ENCODE data around the gene SVOPL. TPM values are rescaled to one million over a fixed set of nuclear protein-coding genes. Genes with fewer than 3 reads are reported as not detected.

SVOPL gene
- total RNA-seq, 1 donor from 2014 or later, result not detected

- intact Hi-C loops (cut with DNase I), result no loop called here
- no peaks in the 10 kb centered on the region for H3K27me3 ChIP-seq
Observed at GRCh38 chr7:138625084-138625848, 75.9 kb downstream of the SVOPL start.

GRCh38 chr7:138622841-138623240 lies 78.3 kb downstream of the SVOPL start:
- no peak for TF ChIP-seq POLR2A (IDR thresholded peaks at IDR 0.05)
- TF ChIP-seq CTCF (IDR thresholded peaks at IDR 0.05), result no peak
- no peak for TF ChIP-seq POLR2AphosphoS5 (IDR thresholded peaks at IDR 0.05; ENCODE audit: insufficient read depth in 1 of 2, low read depth in 1 of 2)
- Histone ChIP-seq H3K4me1 (no peaks in the 10 kb centered on the region), H3K4me3 (no peak overlapping the region), H3K27me3 (no peaks in the 10 kb centered on the region), H3K27ac (no peak overlapping the region), H3K9me3 (no peaks in the 10 kb centered on the region), H3K36me3 (no peaks in the 10 kb centered on the region)
- no peak for DNase-seq (ENCODE audit: extremely low spot score in 2 of 2)
- intact Hi-C loops (cut with DNase I), result no loop called here

More at GRCh38 chr7:138625084-138625848, 75.9 kb downstream of the SVOPL start:
- DNase-seq (ENCODE audit: extremely low spot score in 2 of 2), result no peak
- Histone ChIP-seq H3K4me3 (no peak overlapping the region), H3K9me3 (no peaks in the 10 kb centered on the region), H3K27ac (no peak overlapping the region), H3K36me3 (no peaks in the 10 kb centered on the region), H3K4me1 (no peaks in the 10 kb centered on the region)
- no peak for TF ChIP-seq POLR2A (IDR thresholded peaks at IDR 0.05)
- TF ChIP-seq CTCF (IDR thresholded peaks at IDR 0.05), result no peak
- TF ChIP-seq POLR2AphosphoS5 (IDR thresholded peaks at IDR 0.05; ENCODE audit: insufficient read depth in 1 of 2, low read depth in 1 of 2), result no peak

GRCh38 chr7:138618933-138619332 lies 82.2 kb downstream of the SVOPL start:
- no peaks in the 10 kb centered on the region for H3K9me3 ChIP-seq
- no peak overlapping the region for H3K4me3 ChIP-seq
- DNase-seq (ENCODE audit: extremely low spot score in 2 of 2), result no peak
- intact Hi-C loops (cut with DNase I), result no loop called here
- no peaks in the 10 kb centered on the region for H3K27me3 ChIP-seq
- TF ChIP-seq POLR2AphosphoS5 (IDR thresholded peaks at IDR 0.05; ENCODE audit: insufficient read depth in 1 of 2, low read depth in 1 of 2), result no peak
- TF ChIP-seq POLR2A (IDR thresholded peaks at IDR 0.05), result no peak
- TF ChIP-seq CTCF (IDR thresholded peaks at IDR 0.05), result no peak
- no peaks in the 10 kb centered on the region for H3K4me1 ChIP-seq
- H3K27ac ChIP-seq, result no peak overlapping the region
- H3K36me3 ChIP-seq, result no peaks in the 10 kb centered on the region

GRCh38 chr7:138618506-138618905 lies 82.7 kb downstream of the SVOPL start:
- no peak for DNase-seq (ENCODE audit: extremely low spot score in 2 of 2)
- no peak overlapping the region for H3K4me3 ChIP-seq
- H3K27ac ChIP-seq, result no peak overlapping the region
- no peaks in the 10 kb centered on the region for H3K9me3 ChIP-seq
- intact Hi-C loops (cut with DNase I), result no loop called here
- H3K36me3 ChIP-seq, result no peaks in the 10 kb centered on the region
- H3K27me3 ChIP-seq, result no peaks in the 10 kb centered on the region
- H3K4me1 ChIP-seq, result no peaks in the 10 kb centered on the region
- no peak for TF ChIP-seq POLR2A (IDR thresholded peaks at IDR 0.05)
- TF ChIP-seq CTCF (IDR thresholded peaks at IDR 0.05), result no peak
- no peak for TF ChIP-seq POLR2AphosphoS5 (IDR thresholded peaks at IDR 0.05; ENCODE audit: insufficient read depth in 1 of 2, low read depth in 1 of 2)

- H3K27ac ChIP-seq, result no peak overlapping the region
- no peaks in the 10 kb centered on the region for H3K9me3 ChIP-seq
- no peak for TF ChIP-seq POLR2AphosphoS5 (IDR thresholded peaks at IDR 0.05; ENCODE audit: insufficient read depth in 1 of 2, low read depth in 1 of 2)
- no peak for TF ChIP-seq POLR2A (IDR thresholded peaks at IDR 0.05)
- no peak for TF ChIP-seq CTCF (IDR thresholded peaks at IDR 0.05)
- no peaks in the 10 kb centered on the region for H3K4me1 ChIP-seq
- H3K27me3 ChIP-seq, result no peaks in the 10 kb centered on the region
- intact Hi-C loops (cut with DNase I), result no loop called here
- H3K4me3 ChIP-seq, result no peak overlapping the region
- no peaks in the 10 kb centered on the region for H3K36me3 ChIP-seq
- no peak for DNase-seq (ENCODE audit: extremely low spot score in 2 of 2)
Observed at GRCh38 chr7:138616085-138616484, 85.1 kb downstream of the SVOPL start.
